ENCODE results near the gene GARIN5A.
A peak's percentile ranks its signal among the peaks of the same experiment; 100 is the strongest.

Gene GARIN5A

GRCh38 chr19:50476224-50476906, at the start of gene GARIN5A, which contains the start of gene EMC10:
GARIN5A (minus strand) TSS chr19:50476848; CDS start chr19:50476388, 460 bp downstream.
EMC10 (plus strand) TSS chr19:50476507; CDS start chr19:50476545, 38 bp downstream.
- peak; percentile 88 for DNase-seq (ENCODE audit: low read depth)

DNA sequence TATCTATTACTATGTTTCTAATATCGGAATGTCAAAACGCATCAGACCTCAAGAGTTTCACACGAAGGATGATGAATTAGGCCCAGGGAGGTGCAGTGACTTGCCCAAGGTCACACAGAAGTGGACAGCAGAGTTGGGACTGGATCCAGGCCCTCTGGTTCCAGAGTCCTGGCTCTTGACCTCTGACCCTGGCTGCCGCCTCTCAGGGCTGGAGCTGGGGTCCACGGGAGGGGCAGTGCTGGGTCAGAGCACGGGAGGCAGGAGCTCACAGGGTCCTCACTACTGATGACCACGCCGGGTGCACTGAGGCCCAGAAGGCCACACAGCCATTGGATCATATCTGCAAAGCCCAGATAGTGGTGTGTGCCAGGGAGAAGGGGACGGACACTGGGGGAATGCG, 46.2 kb upstream of the GARIN5A start:
- DNase-seq (ENCODE audit: low read depth), result no peak

- no peak for DNase-seq (ENCODE audit: low read depth)
Measured at GRCh38 chr19:50520822-50521465, 44.3 kb upstream of the GARIN5A start.

GRCh38 chr19:50519006-50519575, 42.4 kb upstream of the GARIN5A start:
- DNase-seq (ENCODE audit: low read depth), result no peak

GRCh38 chr19:50518091-50519005, 41.7 kb upstream of the GARIN5A start:
- DNase-seq (ENCODE audit: low read depth), result no peak

GRCh38 chr19:50517704-50518075, 41.0 kb upstream of the GARIN5A start:
- no peak for DNase-seq (ENCODE audit: low read depth)

DNA sequence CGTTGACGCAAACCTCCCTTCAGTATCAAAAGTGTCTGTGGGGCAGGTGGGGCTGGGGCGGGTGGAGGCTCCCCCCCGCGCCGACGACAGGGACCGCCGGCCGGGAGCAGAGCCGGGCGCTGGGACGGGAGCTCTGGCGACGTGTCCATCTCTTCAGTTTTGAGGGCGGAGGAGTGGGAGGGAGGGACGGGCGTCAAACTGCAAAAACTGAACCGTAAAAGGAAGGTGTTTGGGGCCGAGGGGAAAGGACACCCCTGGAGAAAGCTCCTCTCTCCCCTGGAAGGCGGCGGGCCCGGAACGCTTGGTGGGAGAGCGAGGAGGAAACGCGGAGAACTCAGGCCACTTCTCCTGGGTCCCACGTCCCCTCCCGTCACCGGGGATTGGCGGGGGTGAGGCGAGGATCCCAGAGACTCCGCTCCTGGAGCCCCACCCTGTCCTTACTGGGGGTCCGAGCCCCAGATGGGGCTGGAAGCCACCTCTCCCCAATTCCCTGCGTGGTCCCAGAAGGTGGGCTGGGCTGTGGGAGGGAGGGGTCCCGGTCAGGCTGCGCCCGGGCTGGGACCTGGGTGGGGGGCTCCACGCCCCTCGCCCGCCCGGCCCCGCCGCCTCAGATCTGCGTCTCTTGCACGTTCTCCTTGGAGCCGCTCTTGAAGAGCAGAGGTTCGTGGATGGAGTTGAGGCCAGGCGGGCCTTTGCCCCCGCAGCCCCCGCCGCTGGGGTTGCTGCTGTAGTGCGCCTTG, 40.5 kb upstream of the GARIN5A start:
- no peak for DNase-seq (ENCODE audit: low read depth)

DNA sequence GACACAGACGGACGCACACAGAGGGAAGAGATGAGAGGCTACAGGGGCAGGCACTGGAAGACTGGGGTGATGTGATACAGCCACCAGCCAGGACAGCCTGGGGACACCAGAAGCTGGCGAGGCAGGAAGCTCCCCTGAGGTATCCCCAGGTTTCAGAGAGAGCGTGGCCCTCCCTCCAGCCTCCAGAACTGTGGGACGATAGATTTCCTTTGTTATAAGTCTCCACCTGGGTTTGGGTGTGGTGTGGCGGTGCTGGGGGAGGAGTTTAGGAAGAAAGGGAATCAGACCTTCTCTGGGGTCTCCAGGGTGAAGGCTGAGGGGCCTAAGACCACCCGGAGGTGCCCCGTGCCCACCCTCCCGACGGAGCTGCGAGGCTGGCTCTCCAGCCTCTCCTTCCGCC, 39.8 kb upstream of the GARIN5A start:
- no peak for DNase-seq (ENCODE audit: low read depth)

DNA sequence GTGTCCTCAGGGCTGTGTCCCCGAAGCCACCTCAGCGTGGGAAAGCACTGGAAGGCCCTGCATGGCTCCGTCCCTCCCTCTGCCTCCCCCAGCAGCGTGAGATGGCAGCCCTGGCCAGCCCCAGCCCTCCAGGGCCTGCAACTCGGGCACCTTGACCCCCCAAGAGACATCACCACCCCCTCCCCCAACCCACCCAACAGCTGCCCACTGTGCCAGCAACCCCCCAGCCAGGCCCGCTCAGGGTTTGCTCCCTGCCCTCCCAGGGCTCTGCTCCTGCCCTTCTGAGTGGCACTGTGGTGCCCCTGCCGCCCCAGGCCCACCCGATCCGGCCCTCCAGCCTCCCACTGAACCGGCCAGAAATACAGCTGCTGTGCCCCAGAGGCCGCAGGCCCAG, 38.5 kb upstream of the GARIN5A start:
- DNase-seq (ENCODE audit: low read depth), result no peak

GRCh38 chr19:50514346-50515167, 37.9 kb upstream of the GARIN5A start:
- no peak for DNase-seq (ENCODE audit: low read depth)

GRCh38 chr19:50513746-50514345, 37.2 kb upstream of the GARIN5A start, which contains the start of gene ASPDH:
ASPDH (minus strand) TSS chr19:50513913; CDS start chr19:50513823, 90 bp downstream.
- DNase-seq (ENCODE audit: low read depth), result no peak

GRCh38 chr19:50512999-50513745, 36.5 kb upstream of the GARIN5A start:
- no peak for DNase-seq (ENCODE audit: low read depth)

GRCh38 chr19:50512112-50512998, 35.7 kb upstream of the GARIN5A start:
- no peak for DNase-seq (ENCODE audit: low read depth)

DNA sequence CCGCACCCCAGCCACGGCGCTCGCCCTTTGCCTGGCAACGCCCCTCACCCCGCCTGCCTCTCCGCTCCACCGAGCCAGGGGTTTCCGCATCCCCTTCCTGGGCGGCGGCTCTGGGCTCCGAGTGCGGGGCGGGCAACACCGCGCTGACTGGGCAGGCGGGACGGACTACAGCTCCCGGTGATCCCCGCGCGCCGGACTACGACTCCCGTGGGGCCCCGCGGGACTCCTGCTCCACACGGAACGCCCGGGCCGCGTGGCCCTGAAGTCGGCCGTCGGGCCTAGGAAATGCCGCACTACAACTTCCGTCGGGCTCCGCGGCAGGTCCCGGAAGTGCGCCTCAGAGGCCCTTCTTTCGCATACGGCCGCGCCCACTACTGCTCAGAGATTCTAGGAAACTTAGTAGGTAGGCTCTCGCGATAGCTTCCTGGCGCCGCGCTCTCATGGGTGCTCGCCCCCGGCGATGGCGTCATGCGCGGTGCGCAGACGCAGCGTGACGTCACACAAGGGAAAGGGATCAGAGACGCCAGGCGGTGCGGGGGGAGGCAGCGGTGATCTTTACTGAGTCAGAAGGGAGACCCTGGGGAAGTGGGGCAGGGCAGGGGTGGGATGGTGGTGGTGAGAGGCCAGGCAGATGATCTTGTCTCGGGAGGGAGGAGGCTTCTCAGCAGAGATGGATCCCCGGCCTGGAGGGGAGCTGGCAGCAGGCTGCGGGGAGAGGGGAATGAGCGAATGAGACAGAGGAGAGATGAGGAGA, 34.6 kb upstream of the GARIN5A start, which contains the start of gene JOSD2:
JOSD2 (minus strand) TSS at position 123 of the 754 bp plus-strand sequence. CDS start 760 bp downstream, outside the sequence.
- DNase-seq (ENCODE audit: low read depth), result peak; percentile 98

DNA sequence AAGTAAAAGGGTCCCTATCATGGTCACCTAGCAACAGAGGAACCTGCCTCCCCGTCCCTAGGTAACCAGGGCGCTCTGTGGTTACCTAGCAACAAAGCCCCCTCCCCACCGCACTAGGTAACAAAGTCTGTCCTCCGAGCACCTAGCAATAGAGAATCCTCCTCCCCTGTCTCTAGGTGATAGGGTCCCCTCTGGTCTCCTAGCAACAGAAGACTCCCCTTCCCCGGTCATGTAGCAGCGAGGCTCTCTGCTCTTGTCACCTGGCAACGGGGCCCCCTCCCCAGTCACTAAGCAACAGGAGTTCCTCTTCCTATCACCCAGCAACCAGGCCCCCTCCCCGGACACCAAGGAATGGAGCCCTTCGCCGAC, 34.0 kb upstream of the GARIN5A start:
- no peak for DNase-seq (ENCODE audit: low read depth)

DNA sequence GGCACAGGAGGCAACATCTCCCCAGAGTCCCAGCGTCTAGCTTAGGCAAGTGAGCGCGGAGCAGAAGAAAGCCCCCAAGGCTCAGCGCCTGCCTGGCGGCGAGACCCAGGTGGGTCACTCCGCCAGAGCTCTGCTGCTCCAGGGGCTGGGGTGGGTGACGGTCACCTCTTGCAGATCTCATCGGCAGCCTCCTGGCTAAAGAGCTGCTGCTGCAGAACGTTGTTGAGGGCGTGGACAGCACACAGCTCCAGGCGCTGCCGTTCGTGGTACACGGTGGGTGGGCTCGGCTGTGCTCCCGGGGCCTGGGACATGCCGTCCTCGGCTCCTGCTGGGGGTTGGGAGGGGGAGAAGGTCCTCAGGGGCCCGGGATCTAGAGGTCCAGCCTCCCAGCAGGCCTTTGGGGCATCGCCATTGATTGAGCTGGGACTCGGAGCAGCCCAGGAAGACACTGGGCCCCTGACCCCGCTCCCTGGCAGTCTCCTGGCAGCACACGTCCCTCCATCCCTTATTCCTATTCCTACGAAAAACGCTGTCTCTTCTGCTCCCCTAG, 33.5 kb upstream of the GARIN5A start:
- DNase-seq (ENCODE audit: low read depth), result no peak

GRCh38 chr19:50509366-50509765, 32.7 kb upstream of the GARIN5A start:
- no peak for DNase-seq (ENCODE audit: low read depth)
